A673 (cell line): Measurements from ENCODE around the gene EXTL1. TPM values are rescaled to one million over a fixed set of nuclear protein-coding genes. Genes with fewer than 3 reads are reported as not detected.

Source experiments
- BruUV-seq: library from RNA; stranded (reverse); fragments of 400-500 nt; replicated peaks from 2 replicates; lab custom pipeline; 2021; lab: Mats Ljungman, UMichigan
- CTCF ChIA-PET: fragments of 300-600 bp; sonication (Branson Sonifier 250); formaldehyde crosslinking; loops from one replicate; lab custom pipeline; 2022; ENCODE audit warnings: antibody characterized with exemption; lab: Charles Lee
- POLR2A ChIA-PET: fragments of 300-600 bp; sonication (Branson Sonifier 250); formaldehyde crosslinking; loops from one replicate; lab custom pipeline; 2022; ENCODE audit warnings: antibody characterized with exemption; ENCODE audit not compliant: low non-redundant PET; lab: Charles Lee
- DNase-seq: peaks from one replicate; pipeline ENCODE4 v3.0.0-alpha.2; 2015; ENCODE audit warnings: low spot score
- H3K27ac ChIP-seq: fragments of 200-600 bp; sonication (generic); 2 replicates; pipeline ENCODE4 v1.5.1; 2016; ENCODE audit warnings: mixed run types, low read depth, mild to moderate bottlenecking, mixed read lengths, antibody characterized with exemption, low read length; ENCODE audit not compliant: poor library complexity, severe bottlenecking
- H3K27me3 ChIP-seq: fragments of 200-600 bp; sonication (generic); replicated peaks from 2 replicates; pipeline ENCODE4 v1.6.1; 2017; ENCODE audit warnings: mixed run types, low read depth, mild to moderate bottlenecking, mixed read lengths, antibody characterized with exemption, low read length; ENCODE audit not compliant: insufficient read depth, poor library complexity
- H3K36me3 ChIP-seq: fragments of 200-600 bp; sonication (generic); 2 replicates; pipeline ENCODE4 v1.6.1; 2016; ENCODE audit warnings: mixed run types, mild to moderate bottlenecking, mixed read lengths, antibody characterized with exemption, low read length; ENCODE audit not compliant: insufficient read depth, poor library complexity, severe bottlenecking
- H3K4me1 ChIP-seq: fragments of 200-600 bp; sonication (generic); 2 replicates; pipeline ENCODE4 v1.6.1; 2017; ENCODE audit warnings: mixed run types, mild to moderate bottlenecking, mixed read lengths, antibody characterized with exemption, low read length; ENCODE audit not compliant: insufficient read depth, poor library complexity, severe bottlenecking
- H3K4me3 ChIP-seq: fragments of 200-600 bp; sonication (generic); 2 replicates; pipeline ENCODE4 v1.5.1; 2016; ENCODE audit warnings: low read depth, mixed run types, mild to moderate bottlenecking, mixed read lengths, low read length; ENCODE audit not compliant: poor library complexity, severe bottlenecking
- H3K9me3 ChIP-seq: fragments of 200-600 bp; sonication (generic); 2 replicates; pipeline ENCODE4 v1.6.1; 2016; ENCODE audit warnings: mixed run types, low read depth, mild to moderate bottlenecking, mixed read lengths, antibody characterized with exemption, low read length; ENCODE audit not compliant: poor library complexity, severe bottlenecking
- CTCF ChIP-seq: fragments of 300-800, 200-600 bp; sonication (generic); conservative IDR thresholded peaks from 2 replicates; pipeline ENCODE4 v1.5.1; 2017; ENCODE audit warnings: low read depth, mild to moderate bottlenecking, antibody characterized with exemption, low read length, moderate library complexity, mixed read lengths
- EZH2 ChIP-seq: fragments of 200-600 bp; sonication (generic); IDR thresholded peaks from 2 replicates; pipeline ENCODE4 v1.6.1; 2017; ENCODE audit warnings: borderline replicate concordance, low read depth, mild to moderate bottlenecking, mixed read lengths, antibody characterized with exemption, low read length; ENCODE audit not compliant: poor library complexity, severe bottlenecking
- intact Hi-C: fragments of 100-400 bp; cut with micrococcal nuclease; formaldehyde crosslinking; loops from one replicate; pipeline ENCODE4 v1.10.0; 2022; ENCODE audit not compliant: unreplicated experiment
- total RNA-seq: library from RNA; stranded (reverse); gene quantifications from 2 replicates; pipeline ENCODE4 v1.2.3, GENCODE V29; 2021

Gene EXTL1
- total RNA-seq, 1 experiment from 2014 or later = not detected

- no peaks in the 10 kb centered on the region for H3K36me3 ChIP-seq
- H3K27me3 ChIP-seq = no peaks in the 10 kb centered on the region
- TF ChIP-seq CTCF (no peak), EZH2 (no peak)
- H3K27ac ChIP-seq = no peak overlapping the region
- no peak for DNase-seq
- H3K4me1 ChIP-seq = no peaks in the 10 kb centered on the region
- CTCF ChIA-PET = no interaction called here
- no TSS peak for BruUV-seq
- no peak overlapping the region for H3K4me3 ChIP-seq
- intact Hi-C loops = no loop called here
- no peaks in the 10 kb centered on the region for H3K9me3 ChIP-seq
- POLR2A ChIA-PET = no interaction called here
Observed at GRCh38 chr1:26016953-26017545, 4.5 kb upstream of the EXTL1 start.

GRCh38 chr1:26017606-26018005 is 4.0 kb upstream of the EXTL1 start:
- DNase-seq = no peak

GRCh38 chr1:26019641-26020315 is 1.8 kb upstream of the EXTL1 start:
- BruUV-seq = no TSS peak
- peaks cover 7% of the 10 kb centered on the region for H3K4me1 ChIP-seq
- TF ChIP-seq CTCF (no peak), EZH2 (no peak)
- ChIA-PET POLR2A (no interaction called here), CTCF (no interaction called here)
- H3K27me3 ChIP-seq = no peaks in the 10 kb centered on the region
- intact Hi-C loops = no loop called here
- no peak overlapping the region for H3K27ac ChIP-seq
- no peaks in the 10 kb centered on the region for H3K36me3 ChIP-seq
- no peaks in the 10 kb centered on the region for H3K9me3 ChIP-seq
- H3K4me3 ChIP-seq = no peak overlapping the region
- DNase-seq = no peak

More at GRCh38 chr1:26017606-26018005, 4.0 kb upstream of the EXTL1 start:
- H3K4me1 ChIP-seq = no peaks in the 10 kb centered on the region
- no peaks in the 10 kb centered on the region for H3K36me3 ChIP-seq
- H3K4me3 ChIP-seq = no peak overlapping the region
- ChIA-PET CTCF (no interaction called here), POLR2A (no interaction called here)
- H3K27ac ChIP-seq = no peak overlapping the region
- TF ChIP-seq CTCF (no peak), EZH2 (no peak)
- H3K27me3 ChIP-seq = no peaks in the 10 kb centered on the region
- no peaks in the 10 kb centered on the region for H3K9me3 ChIP-seq
- intact Hi-C loops = no loop called here
- BruUV-seq = no TSS peak
